GM18909 (cell line): ENCODE results near the gene UTS2B.

Experiments used
- ATAC-seq: cut with Tn5 transposase; IDR thresholded peaks from one replicate; pipeline ENCODE4 v1.9.1; 2021; ENCODE audit warnings: mild to moderate bottlenecking; ENCODE audit not compliant: unreplicated experiment, poor library complexity

Gene UTS2B

GRCh38 chr3:191328383-191328961, 1.9 kb downstream of the UTS2B start:
- ATAC-seq, result no peak

GRCh38 chr3:191327526-191327925, 2.8 kb downstream of the UTS2B start:
- ATAC-seq, result no peak

GRCh38 chr3:191324936-191325335, 5.4 kb downstream of the UTS2B start:
- ATAC-seq, result no peak

GRCh38 chr3:191321019-191321767, 9.1 kb downstream of the UTS2B start:
- no peak for ATAC-seq

- no peak for ATAC-seq
Measured at GRCh38 chr3:191320316-191320715, 10.0 kb downstream of the UTS2B start.

- ATAC-seq, result no peak
Measured at GRCh38 chr3:191316876-191317603, 13.3 kb downstream of the UTS2B start.

GRCh38 chr3:191314109-191314728, 16.1 kb downstream of the UTS2B start:
- ATAC-seq, result no peak

GRCh38 chr3:191313296-191313695, 17.0 kb downstream of the UTS2B start:
- ATAC-seq, result no peak

- no peak for ATAC-seq
Measured at GRCh38 chr3:191307341-191307740, 23.0 kb downstream of the UTS2B start.

- no peak for ATAC-seq
Measured at GRCh38 chr3:191306428-191306827, 23.9 kb downstream of the UTS2B start.

- no peak for ATAC-seq
Measured at GRCh38 chr3:191303596-191303995, 26.7 kb downstream of the UTS2B start.

GRCh38 chr3:191302451-191302850, 27.9 kb downstream of the UTS2B start:
- no peak for ATAC-seq

- ATAC-seq, result no peak
Measured at GRCh38 chr3:191301782-191302411, 28.4 kb downstream of the UTS2B start.

GRCh38 chr3:191301017-191301416, 29.3 kb downstream of the UTS2B start:
- ATAC-seq, result peak; percentile 75

- peak; percentile 20 for ATAC-seq
Measured at GRCh38 chr3:191300422-191300821, 29.9 kb downstream of the UTS2B start.

GRCh38 chr3:191298846-191299245, 31.5 kb downstream of the UTS2B start:
- no peak for ATAC-seq

GRCh38 chr3:191296041-191296541, 34.2 kb downstream of the UTS2B start:
- peak; percentile 84 for ATAC-seq

GRCh38 chr3:191294291-191294690, 36.0 kb downstream of the UTS2B start:
- no peak for ATAC-seq

GRCh38 chr3:191292243-191293015, 37.9 kb downstream of the UTS2B start:
- ATAC-seq, result no peak
